PC-9 (cell line): ENCODE measurements around the gene ENO2. TPM values are rescaled to one million over a fixed set of nuclear protein-coding genes. Genes with fewer than 3 reads are reported as not detected.

Source experiments
- BruUV-seq: library from RNA; stranded (reverse); fragments of 400-500 nt; replicated peaks from 2 replicates; lab custom pipeline; 2021; lab: Mats Ljungman, UMichigan
- CTCF ChIA-PET: fragments of 300-600 bp; sonication (Branson Sonifier 250); formaldehyde crosslinking; loops from one replicate; lab custom pipeline; 2022; ENCODE audit warnings: antibody characterized with exemption; lab: Charles Lee
- POLR2A ChIA-PET: fragments of 300-600 bp; sonication (Branson Sonifier 250); formaldehyde crosslinking; loops from one replicate; lab custom pipeline; 2022; ENCODE audit warnings: antibody characterized with exemption; ENCODE audit not compliant: unreplicated experiment; lab: Charles Lee
- DNase-seq, 2 experiments: peaks; one replicate each; pipeline versions ENCODE4 v3.0.0 to v3.0.0-alpha.2; 2015 to 2022; ENCODE audit warnings: mixed read lengths in 1 of 2
- H2AFZ ChIP-seq: fragments of 200-600 bp; sonication (generic); 2 replicates; pipeline ENCODE4 v1.8.1; 2017; ENCODE audit warnings: antibody characterized with exemption
- H3F3A ChIP-seq: fragments of 200-600 bp; sonication (generic); 2 replicates; pipeline ENCODE4 v1.8.1; 2017; ENCODE audit warnings: antibody characterized with exemption, mild to moderate bottlenecking, low read depth; ENCODE audit not compliant: insufficient read depth
- H3K27ac ChIP-seq: fragments of 200-600 bp; sonication (generic); 2 replicates; pipeline ENCODE4 v1.6.1; 2016; ENCODE audit warnings: mixed run types
- H3K27me3 ChIP-seq: fragments of 200-600 bp; sonication (generic); 2 replicates; pipeline ENCODE4 v1.6.1; 2016; ENCODE audit warnings: low read depth, mixed run types; ENCODE audit not compliant: insufficient read depth
- H3K36me3 ChIP-seq: fragments of 200-600 bp; sonication (generic); 2 replicates; pipeline ENCODE4 v1.6.1; 2016; ENCODE audit warnings: low read depth, mixed run types
- H3K4me1 ChIP-seq: fragments of 200-600 bp; sonication (generic); replicated peaks from 2 replicates; pipeline ENCODE4 v1.6.1; 2016; ENCODE audit warnings: mixed run types; ENCODE audit not compliant: insufficient read depth
- H3K4me2 ChIP-seq: fragments of 200-600 bp; sonication (generic); 2 replicates; pipeline ENCODE4 v1.6.1; 2017; ENCODE audit warnings: mixed run types
- H3K4me3 ChIP-seq: fragments of 200-600 bp; sonication (generic); 2 replicates; pipeline ENCODE4 v1.6.1; 2016; ENCODE audit warnings: mixed run types
- H3K79me2 ChIP-seq: fragments of 200-600 bp; sonication (generic); 2 replicates; pipeline ENCODE4 v1.6.1; 2017; ENCODE audit warnings: low read depth, mixed run types
- H3K9me2 ChIP-seq: fragments of 200-600 bp; sonication (generic); 2 replicates; pipeline ENCODE4 v1.8.1; 2017; ENCODE audit warnings: mild to moderate bottlenecking; ENCODE audit not compliant: insufficient read depth
- H3K9me3 ChIP-seq: fragments of 200-600 bp; sonication (generic); 2 replicates; pipeline ENCODE4 v1.8.1; 2016; ENCODE audit warnings: low read depth; ENCODE audit not compliant: insufficient read depth
- H4K20me1 ChIP-seq: fragments of 200-600 bp; sonication (generic); 2 replicates; pipeline ENCODE4 v1.8.1; 2017; ENCODE audit not compliant: insufficient read depth
- CTCF ChIP-seq: fragments of 200-600 bp; sonication (generic); conservative IDR thresholded peaks from 2 replicates; pipeline ENCODE4 v1.6.1; 2017; ENCODE audit warnings: mixed run types, antibody characterized with exemption, mild to moderate bottlenecking, moderate library complexity
- EZH2 ChIP-seq: fragments of 200-600 bp; sonication (generic); IDR thresholded peaks from 2 replicates; pipeline ENCODE4 v1.8.0; 2017; ENCODE audit warnings: antibody characterized with exemption, low read depth
- intact Hi-C: fragments of 100-400 bp; cut with micrococcal nuclease; formaldehyde crosslinking; loops from one replicate; pipeline ENCODE4 v1.10.0; 2022; ENCODE audit not compliant: unreplicated experiment
- total RNA-seq: library from RNA; stranded (reverse); gene quantifications from 2 replicates; pipeline ENCODE4 v1.2.3, GENCODE V29; 2021

ENO2 gene
- total RNA-seq, 1 experiment from 2014 or later: 38.8 TPM

DNA sequence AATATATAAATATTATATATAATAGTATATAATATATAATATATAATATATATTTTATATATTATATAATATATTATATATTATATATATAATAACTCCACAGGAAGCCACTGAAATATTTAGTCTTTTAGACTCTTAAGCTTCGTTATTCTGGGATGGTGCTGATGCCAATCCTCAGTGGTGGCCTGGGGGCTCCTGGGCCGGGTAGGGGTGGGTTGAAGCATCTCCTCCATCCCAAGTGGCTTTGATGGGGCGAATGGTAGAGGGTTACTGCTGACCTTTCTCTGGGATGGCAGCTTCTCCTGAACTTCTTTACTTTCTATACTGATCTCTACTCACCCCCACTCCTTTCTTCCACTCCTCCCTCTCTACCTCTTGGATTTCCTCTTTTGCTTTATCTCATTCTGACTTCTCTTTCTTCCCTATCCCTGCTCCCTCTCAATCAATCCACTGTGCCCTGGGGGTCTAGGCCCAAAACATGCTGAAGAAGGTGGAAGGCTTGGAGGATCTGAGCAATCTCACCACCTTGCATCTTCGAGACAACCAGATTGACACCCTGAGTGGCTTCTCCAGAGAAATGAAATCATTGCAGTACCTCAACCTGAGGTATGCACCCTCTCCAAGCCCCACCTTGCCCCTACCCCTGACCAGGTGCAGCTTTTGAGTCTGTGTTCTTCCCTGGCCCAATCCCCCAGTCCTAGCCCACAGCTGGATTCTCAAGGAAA is 4.8 kb upstream of the ENO2 start:
- POLR2A ChIA-PET: interaction anchor here (0.6 kb wide), 1 partner anchor 420 kb away, joined by 7 read pairs; no protein-coding TSS in a partner anchor

GRCh38 chr12:6912164-6912935 is 2.0 kb upstream of the ENO2 start:
- no peak for DNase-seq
- ChIA-PET CTCF (interaction anchor here (0.5 kb wide), 1 partner anchor 14 kb away, joined by 3 read pairs; no protein-coding TSS in a partner anchor), POLR2A (interaction anchor here (0.7 kb wide), 1 partner anchor 39 kb away, joined by 3 read pairs; the partner anchor contains the start of gene SPSB2)
- H3K27me3 ChIP-seq: peaks cover 11% of the 10 kb centered on the region
- TF ChIP-seq EZH2: no peak
- TF ChIP-seq CTCF: no peak
- H3K79me2 ChIP-seq: no peaks in the 10 kb centered on the region
- H3K27ac ChIP-seq: no peak overlapping the region
- H3K4me2 ChIP-seq: no peak overlapping the region
- H2AFZ ChIP-seq: no peak overlapping the region
- H3K4me3 ChIP-seq: no peak overlapping the region
- intact Hi-C loops: no loop called here
- no peaks in the 10 kb centered on the region for H3F3A ChIP-seq
- no peaks in the 10 kb centered on the region for H3K9me2 ChIP-seq
- no peaks in the 10 kb centered on the region for H3K9me3 ChIP-seq
- BruUV-seq: no TSS peak
- H3K4me1 ChIP-seq: peaks cover 5% of the 10 kb centered on the region; the same call in 1 of the 2 replicates
- no peaks in the 10 kb centered on the region for H3K36me3 ChIP-seq
- no peaks in the 10 kb centered on the region for H4K20me1 ChIP-seq

More for the DNA sequence above, 4.8 kb upstream of the ENO2 start:
- H4K20me1 ChIP-seq: no peaks in the 10 kb centered on the region
- no peak for DNase-seq
- peaks cover 4% of the 10 kb centered on the region; the same call in 1 of the 2 replicates for H3K4me1 ChIP-seq
- intact Hi-C loops: no loop called here
- H3K9me2 ChIP-seq: no peaks in the 10 kb centered on the region
- H2AFZ ChIP-seq: no peak overlapping the region
- H3K9me3 ChIP-seq: no peaks in the 10 kb centered on the region
- CTCF ChIA-PET: no interaction called here
- no peaks in the 10 kb centered on the region for H3K36me3 ChIP-seq
- TF ChIP-seq CTCF: no peak
- TF ChIP-seq EZH2: no peak
- H3F3A ChIP-seq: peaks cover 7% of the 10 kb centered on the region; the same call in 1 of the 2 replicates
- H3K4me2 ChIP-seq: no peak overlapping the region
- peaks cover 7% of the 10 kb centered on the region for H3K27me3 ChIP-seq
- BruUV-seq: no TSS peak
- H3K79me2 ChIP-seq: no peaks in the 10 kb centered on the region
- no peak overlapping the region for H3K4me3 ChIP-seq
- no peak overlapping the region for H3K27ac ChIP-seq
